ENCODE results near the gene CHRNA4.

CHRNA4 gene

GRCh38 chr20:63374504-63374903 lies 13.4 kb upstream of the CHRNA4 start:
- no peak overlapping the region for H3K9ac ChIP-seq (ENCODE audit: low read depth, low read length)
- no peaks in the 10 kb centered on the region; the same call in 1 of the 2 replicates for H3K27me3 ChIP-seq (ENCODE audit: insufficient read depth, low read length)
- H3K27ac ChIP-seq (ENCODE audit: low read length) = no peak overlapping the region

GRCh38 chr20:63373996-63374395 lies 12.8 kb upstream of the CHRNA4 start:
- Histone ChIP-seq H3K36me3 (ENCODE audit: insufficient read depth, low read depth, low read length) (no peaks in the 10 kb centered on the region), H3K27me3 (ENCODE audit: insufficient read depth, low read length) (no peaks in the 10 kb centered on the region; the same call in 1 of the 2 replicates), H3K4me1 (ENCODE audit: insufficient read depth, low read length) (peaks cover 8% of the 10 kb centered on the region; the same call in 1 of the 2 replicates), H3K4me3 (ENCODE audit: low read length) (no peak overlapping the region), H3K27ac (ENCODE audit: low read length) (no peak overlapping the region), H3K9me3 (ENCODE audit: insufficient read depth, low read depth, low read length) (no peaks in the 10 kb centered on the region), H3K9ac (ENCODE audit: low read depth, low read length) (no peak overlapping the region)

More at GRCh38 chr20:63374504-63374903, 13.4 kb upstream of the CHRNA4 start:
- Histone ChIP-seq H3K36me3 (ENCODE audit: insufficient read depth, low read depth, low read length) (no peaks in the 10 kb centered on the region), H3K9me3 (ENCODE audit: insufficient read depth, low read depth, low read length) (no peaks in the 10 kb centered on the region), H3K4me1 (ENCODE audit: insufficient read depth, low read length) (peaks cover 8% of the 10 kb centered on the region; the same call in 1 of the 2 replicates), H3K4me3 (ENCODE audit: low read length) (no peak overlapping the region)

GRCh38 chr20:63372971-63373885 lies 12.1 kb upstream of the CHRNA4 start:
- no peaks in the 10 kb centered on the region for H3K9me3 ChIP-seq (ENCODE audit: insufficient read depth, low read depth, low read length)
- no peak overlapping the region for H3K4me3 ChIP-seq (ENCODE audit: low read length)
- H3K36me3 ChIP-seq (ENCODE audit: insufficient read depth, low read depth, low read length) = no peaks in the 10 kb centered on the region
- no peaks in the 10 kb centered on the region; the same call in 1 of the 2 replicates for H3K27me3 ChIP-seq (ENCODE audit: insufficient read depth, low read length)
- peaks cover 8% of the 10 kb centered on the region; the same call in 1 of the 2 replicates for H3K4me1 ChIP-seq (ENCODE audit: insufficient read depth, low read length)
- H3K27ac ChIP-seq (ENCODE audit: low read length) = no peak overlapping the region
- no peak overlapping the region for H3K9ac ChIP-seq (ENCODE audit: low read depth, low read length)

GRCh38 chr20:63371291-63371865 lies 10.2 kb upstream of the CHRNA4 start:
- no peaks in the 10 kb centered on the region for H3K9me3 ChIP-seq (ENCODE audit: insufficient read depth, low read depth, low read length)
- H3K36me3 ChIP-seq (ENCODE audit: insufficient read depth, low read depth, low read length) = no peaks in the 10 kb centered on the region
- no peak overlapping the region for H3K9ac ChIP-seq (ENCODE audit: low read depth, low read length)
- no peaks in the 10 kb centered on the region for H3K4me1 ChIP-seq (ENCODE audit: insufficient read depth, low read length)
- H3K27me3 ChIP-seq (ENCODE audit: insufficient read depth, low read length) = no peaks in the 10 kb centered on the region; the same call in 1 of the 2 replicates
- H3K4me3 ChIP-seq (ENCODE audit: low read length) = no peak overlapping the region
- H3K27ac ChIP-seq (ENCODE audit: low read length) = no peak overlapping the region

- Histone ChIP-seq H3K9me3 (ENCODE audit: insufficient read depth, low read depth, low read length) (no peaks in the 10 kb centered on the region), H3K9ac (ENCODE audit: low read depth, low read length) (no peak overlapping the region), H3K4me3 (ENCODE audit: low read length) (no peak overlapping the region), H3K4me1 (ENCODE audit: insufficient read depth, low read length) (no peaks in the 10 kb centered on the region), H3K27me3 (ENCODE audit: insufficient read depth, low read length) (no peaks in the 10 kb centered on the region), H3K27ac (ENCODE audit: low read length) (no peak overlapping the region), H3K36me3 (ENCODE audit: insufficient read depth, low read depth, low read length) (no peaks in the 10 kb centered on the region)
These were observed 9.6 kb upstream of the CHRNA4 start for GRCh38 chr20:63370618-63371187.

- no peaks in the 10 kb centered on the region for H3K27me3 ChIP-seq (ENCODE audit: insufficient read depth, low read length)
- no peak overlapping the region for H3K4me3 ChIP-seq (ENCODE audit: low read length)
- no peaks in the 10 kb centered on the region for H3K4me1 ChIP-seq (ENCODE audit: insufficient read depth, low read length)
- no peaks in the 10 kb centered on the region for H3K9me3 ChIP-seq (ENCODE audit: insufficient read depth, low read depth, low read length)
- no peak overlapping the region for H3K27ac ChIP-seq (ENCODE audit: low read length)
- H3K9ac ChIP-seq (ENCODE audit: low read depth, low read length) = no peak overlapping the region
- no peaks in the 10 kb centered on the region for H3K36me3 ChIP-seq (ENCODE audit: insufficient read depth, low read depth, low read length)
These were observed 8.8 kb upstream of the CHRNA4 start for GRCh38 chr20:63369724-63370617.

GRCh38 chr20:63369024-63369530 lies 7.9 kb upstream of the CHRNA4 start:
- Histone ChIP-seq H3K27me3 (ENCODE audit: insufficient read depth, low read length) (no peaks in the 10 kb centered on the region), H3K27ac (ENCODE audit: low read length) (no peak overlapping the region), H3K4me1 (ENCODE audit: insufficient read depth, low read length) (no peaks in the 10 kb centered on the region), H3K4me3 (ENCODE audit: low read length) (no peak overlapping the region), H3K9me3 (ENCODE audit: insufficient read depth, low read depth, low read length) (no peaks in the 10 kb centered on the region), H3K36me3 (ENCODE audit: insufficient read depth, low read depth, low read length) (no peaks in the 10 kb centered on the region), H3K9ac (ENCODE audit: low read depth, low read length) (no peak overlapping the region)

- Histone ChIP-seq H3K4me3 (ENCODE audit: low read length) (no peak overlapping the region), H3K9ac (ENCODE audit: low read depth, low read length) (no peak overlapping the region), H3K27me3 (ENCODE audit: insufficient read depth, low read length) (peaks cover 7% of the 10 kb centered on the region), H3K4me1 (ENCODE audit: insufficient read depth, low read length) (no peaks in the 10 kb centered on the region), H3K27ac (ENCODE audit: low read length) (no peak overlapping the region), H3K9me3 (ENCODE audit: insufficient read depth, low read depth, low read length) (no peaks in the 10 kb centered on the region), H3K36me3 (ENCODE audit: insufficient read depth, low read depth, low read length) (no peaks in the 10 kb centered on the region)
These were observed 7.0 kb upstream of the CHRNA4 start for GRCh38 chr20:63368151-63368550.

GRCh38 chr20:63367446-63368055 lies 6.4 kb upstream of the CHRNA4 start:
- no peak overlapping the region for H3K27ac ChIP-seq (ENCODE audit: low read length)
- no peaks in the 10 kb centered on the region for H3K4me1 ChIP-seq (ENCODE audit: insufficient read depth, low read length)
- H3K27me3 ChIP-seq (ENCODE audit: insufficient read depth, low read length) = peaks cover 13% of the 10 kb centered on the region
- no peak overlapping the region for H3K4me3 ChIP-seq (ENCODE audit: low read length)
- H3K9ac ChIP-seq (ENCODE audit: low read depth, low read length) = no peak overlapping the region
- no peaks in the 10 kb centered on the region for H3K36me3 ChIP-seq (ENCODE audit: insufficient read depth, low read depth, low read length)
- no peaks in the 10 kb centered on the region for H3K9me3 ChIP-seq (ENCODE audit: insufficient read depth, low read depth, low read length)

GRCh38 chr20:63366390-63367365 lies 5.5 kb upstream of the CHRNA4 start:
- peaks cover 22% of the 10 kb centered on the region for H3K27me3 ChIP-seq (ENCODE audit: insufficient read depth, low read length)
- H3K9me3 ChIP-seq (ENCODE audit: insufficient read depth, low read depth, low read length) = no peaks in the 10 kb centered on the region
- H3K36me3 ChIP-seq (ENCODE audit: insufficient read depth, low read depth, low read length) = no peaks in the 10 kb centered on the region
- H3K4me3 ChIP-seq (ENCODE audit: low read length) = no peak overlapping the region
- H3K9ac ChIP-seq (ENCODE audit: low read depth, low read length) = no peak overlapping the region
- H3K4me1 ChIP-seq (ENCODE audit: insufficient read depth, low read length) = no peaks in the 10 kb centered on the region
- no peak overlapping the region for H3K27ac ChIP-seq (ENCODE audit: low read length)

All from iPS-20b (cell line).